Head of caudate nucleus (tissue), 42 donors: Measurements from ENCODE around the gene HJURP.

Experiments
- DNase-seq, 42 donors: peaks; one replicate each; pipeline versions ENCODE4 v3.0.0 to v3.0.0-alpha.2; 2020 to 2021; ENCODE audit warnings: mixed read lengths in 7 of 42
- intact Hi-C: fragments of 100-400 bp; cut with DNase I; formaldehyde crosslinking; loops from one replicate; pipeline ENCODE4 v1.15.0; 2022

HJURP gene

GRCh38 chr2:233850745-233851144 is 3.6 kb downstream of the HJURP start:
- intact Hi-C loops, result no loop called here
- no peak for DNase-seq

- DNase-seq, result no peak
- intact Hi-C loops, result no loop called here
These were observed 4.6 kb downstream of the HJURP start for GRCh38 chr2:233849607-233850271.

GRCh38 chr2:233848276-233848675 is 6.1 kb downstream of the HJURP start:
- intact Hi-C loops, result no loop called here
- DNase-seq, result peak in 1 of 42 donors; percentile 29

- intact Hi-C loops, result no loop called here
- DNase-seq, result peak in 2 of 42 donors; percentile 24 to 36
These were observed 7.0 kb downstream of the HJURP start for GRCh38 chr2:233847248-233847898.

DNA sequence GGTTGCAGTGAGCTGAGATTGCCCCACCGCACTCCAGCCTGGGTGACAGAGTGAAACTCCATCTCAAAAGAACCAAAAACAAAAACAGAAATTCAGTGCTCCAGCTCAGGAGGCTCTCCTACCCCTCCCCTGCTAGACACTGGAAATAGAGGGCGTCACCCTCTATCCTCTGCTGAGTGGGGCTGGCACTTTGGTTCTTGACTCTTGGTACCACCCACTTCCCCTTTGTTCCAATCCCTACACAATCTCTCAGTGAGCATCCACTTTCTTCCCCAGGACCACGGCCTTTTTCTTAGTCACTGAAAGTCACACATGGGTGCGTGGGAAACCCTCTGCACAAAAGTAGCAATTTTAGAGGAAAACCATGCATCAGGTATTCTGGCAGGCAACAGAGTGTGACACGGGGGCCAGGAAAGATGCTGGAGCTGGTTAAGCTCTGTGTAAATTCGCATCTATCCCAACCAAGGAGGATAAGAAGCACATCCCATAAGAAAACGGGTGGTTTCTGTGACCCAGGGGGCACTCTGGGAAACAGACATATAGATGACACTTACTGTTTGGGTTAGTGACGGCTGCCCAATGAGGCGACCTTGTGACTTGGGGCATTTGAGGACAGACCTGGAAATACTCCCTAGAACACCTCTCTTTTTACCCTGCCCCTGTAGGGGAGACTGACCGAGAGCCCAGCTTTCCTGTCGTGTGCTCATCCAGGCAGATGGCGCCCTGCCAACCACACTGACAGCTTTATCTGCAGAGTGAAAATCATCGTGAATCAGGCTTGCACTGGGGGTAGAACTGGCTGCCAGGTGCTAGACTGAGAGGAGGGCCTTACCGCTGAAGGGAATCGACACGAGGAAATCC is 7.7 kb downstream of the HJURP start:
- DNase-seq, result peak in 2 of 42 donors; percentile 28 to 39
- intact Hi-C loops, result no loop called here

DNA sequence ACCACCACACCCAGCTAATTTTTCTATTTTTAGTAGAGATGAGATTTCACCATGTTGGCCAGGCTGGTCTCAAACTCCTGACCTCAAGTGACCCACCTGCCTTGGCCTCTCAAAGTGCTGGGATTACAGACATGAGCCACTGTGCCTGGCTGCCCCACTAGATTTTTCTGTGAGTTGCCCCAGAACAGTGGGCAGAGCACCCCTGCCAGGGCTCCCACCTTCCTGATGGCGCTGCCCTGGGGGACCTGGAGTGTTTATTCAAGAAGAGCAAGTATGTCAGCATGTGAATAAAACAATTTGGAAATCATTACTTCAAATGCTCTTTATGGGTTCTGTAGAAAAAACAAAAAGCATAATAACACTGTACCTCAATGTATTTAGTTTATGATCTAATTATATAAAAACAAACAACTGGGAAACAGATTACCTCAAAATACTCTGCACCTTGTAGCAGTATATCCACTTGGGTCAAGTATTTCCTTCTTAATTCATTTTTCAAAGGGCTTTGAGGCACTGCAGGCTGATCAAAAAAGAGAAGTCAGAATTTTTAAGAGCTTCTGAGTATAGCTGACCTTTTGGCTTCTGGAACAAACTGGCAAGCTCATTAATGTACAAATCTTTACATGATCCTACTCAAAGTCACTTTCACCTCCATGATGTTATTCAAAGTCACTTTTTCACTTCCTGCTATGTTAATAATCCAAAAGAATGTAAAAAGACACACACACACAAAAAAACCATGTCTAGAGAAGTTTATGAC is 8.9 kb downstream of the HJURP start:
- intact Hi-C loops, result no loop called here
- peak in 2 of 42 donors; percentile 10 to 27 for DNase-seq

GRCh38 chr2:233844836-233845235 is 9.5 kb downstream of the HJURP start:
- DNase-seq, result peak in 1 of 42 donors; percentile 9
- intact Hi-C loops, result no loop called here

GRCh38 chr2:233844064-233844807 is 10.1 kb downstream of the HJURP start:
- DNase-seq, result peak in 5 of 42 donors; percentile 12 to 25 (median 24)
- intact Hi-C loops, result no loop called here

GRCh38 chr2:233841183-233841582 is 13.2 kb downstream of the HJURP start:
- intact Hi-C loops, result no loop called here
- peak in 5 of 42 donors; percentile 3 to 30 (median 19) for DNase-seq

DNA sequence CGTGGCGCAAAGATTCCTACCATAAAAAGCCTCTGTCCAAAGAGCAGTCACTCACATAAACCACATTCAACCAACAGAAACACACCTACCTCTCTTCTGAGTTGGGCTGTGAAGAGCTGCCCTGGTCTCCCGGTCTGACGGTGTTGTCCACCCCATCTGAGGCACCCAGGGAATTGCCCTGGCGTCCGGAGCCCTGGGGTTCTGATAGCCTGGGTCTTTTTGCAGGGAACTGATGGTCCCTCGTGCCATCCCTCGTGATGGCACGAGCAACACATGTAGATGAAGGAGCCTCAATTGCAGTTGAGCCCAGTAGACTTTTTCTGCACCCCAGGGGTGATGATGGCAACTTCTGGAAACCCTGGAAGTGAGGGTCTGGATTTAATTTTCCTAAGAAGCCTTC is 13.8 kb downstream of the HJURP start:
- intact Hi-C loops, result no loop called here
- peak in 5 of 42 donors; percentile 5 to 32 (median 9) for DNase-seq

DNA sequence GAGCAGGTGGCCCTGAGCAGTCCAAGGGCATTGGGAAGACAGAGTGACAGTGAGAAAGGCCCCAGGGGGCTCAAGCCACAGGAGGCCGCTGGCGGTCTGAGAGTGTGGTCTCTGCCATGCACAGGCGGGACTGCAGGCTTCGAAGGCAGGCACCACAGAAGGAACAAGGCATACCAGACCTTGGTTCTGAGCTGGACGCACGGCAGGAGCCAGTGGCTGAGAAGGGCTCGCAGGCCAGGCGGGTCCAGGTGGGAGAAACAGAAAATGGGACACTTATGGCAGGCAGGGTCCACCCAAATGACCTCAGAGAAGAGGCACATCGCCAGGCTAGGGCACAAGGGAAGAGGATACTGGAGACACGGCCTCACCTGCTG is 14.9 kb downstream of the HJURP start:
- DNase-seq, result peak in 6 of 42 donors; percentile 1 to 26 (median 16)
- intact Hi-C loops, result no loop called here

DNA sequence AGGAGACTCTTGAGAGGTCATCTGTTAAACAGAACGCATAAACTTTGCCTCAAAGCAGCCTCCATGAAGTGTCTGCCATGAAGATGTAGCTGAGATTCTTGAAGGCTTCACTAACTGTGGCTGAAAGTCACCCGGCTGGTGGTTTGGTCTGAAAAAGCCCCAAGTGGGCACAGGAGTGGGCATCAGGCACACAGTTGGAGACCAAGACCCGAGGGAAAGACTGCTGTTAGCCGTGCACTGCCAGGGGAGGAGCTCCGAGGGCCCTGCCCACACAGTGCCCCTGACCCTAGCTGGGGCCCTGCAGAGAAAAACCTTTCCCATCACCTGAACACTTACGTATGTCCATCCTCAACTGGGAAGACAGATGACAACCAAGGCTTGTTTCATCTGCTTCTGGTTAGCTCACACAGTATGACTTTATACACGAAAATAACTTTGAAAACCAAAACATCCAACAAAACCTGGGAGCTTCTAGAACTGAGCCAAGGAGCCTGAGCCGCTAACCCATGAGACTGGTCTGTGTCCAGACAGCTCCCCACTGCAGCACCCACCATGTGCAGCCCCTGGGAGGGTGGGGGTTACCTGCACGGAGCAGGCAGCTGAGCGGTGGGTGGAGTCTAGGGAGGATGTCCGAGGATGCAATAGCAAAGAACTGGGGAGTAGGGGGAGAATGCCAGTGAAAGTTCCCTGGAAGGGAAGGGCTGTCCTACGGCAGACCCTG is 15.4 kb downstream of the HJURP start:
- intact Hi-C loops, result no loop called here
- DNase-seq, result peak in 6 of 42 donors; percentile 2 to 32 (median 16)

GRCh38 chr2:233838251-233838650 is 16.1 kb downstream of the HJURP start:
- peak in 5 of 42 donors; percentile 7 to 34 (median 14) for DNase-seq
- intact Hi-C loops, result no loop called here

- intact Hi-C loops, result no loop called here
- DNase-seq, result peak in 3 of 42 donors; percentile 1 to 22 (median 22)
These were observed 16.6 kb downstream of the HJURP start for GRCh38 chr2:233837694-233838229.

DNA sequence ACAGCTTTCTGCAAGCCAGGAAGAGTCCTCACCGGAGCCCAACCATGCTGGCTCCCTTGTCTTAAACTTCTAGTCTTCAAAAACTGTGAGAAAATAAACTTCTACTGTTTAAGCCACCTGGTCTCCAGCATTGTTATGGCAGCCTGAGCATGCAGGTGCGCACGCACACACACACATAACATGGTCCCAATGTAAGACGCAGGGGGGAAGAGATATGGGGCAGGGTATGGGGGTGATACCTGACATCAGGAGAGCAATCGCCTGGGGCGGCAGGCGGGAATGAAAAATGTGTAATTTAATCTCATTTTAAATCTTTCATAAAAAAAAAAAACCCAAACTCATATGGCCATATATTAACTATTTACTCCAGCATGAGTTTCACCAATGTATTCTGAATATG is 18.0 kb downstream of the HJURP start:
- intact Hi-C loops, result no loop called here

GRCh38 chr2:233835230-233836186 is 18.8 kb downstream of the HJURP start:
- peak in 4 of 42 donors; percentile 4 to 34 (median 10) for DNase-seq
- intact Hi-C loops, result no loop called here

More for the DNA sequence above, 18.0 kb downstream of the HJURP start:
- peak in 3 of 42 donors; percentile 19 to 42 (median 19) for DNase-seq
